Astrocyte (in vitro differentiated cells and primary cell): ENCODE measurements around the gene SLC1A1.

Source experiments
- CTCF ChIP-seq: IDR thresholded peaks from 2 replicates; pipeline ENCODE4 v1.5.1; 2011; ENCODE audit warnings: low read depth, mild to moderate bottlenecking, inconsistent platforms, low read length, moderate library complexity; ENCODE audit not compliant: insufficient read depth
- EZH2 ChIP-seq: IDR thresholded peaks from 2 replicates; pipeline ENCODE4 v1.6.1; 2012; ENCODE audit warnings: mild to moderate bottlenecking, low read length, inconsistent platforms; ENCODE audit not compliant: insufficient read depth

GRCh38 chr9:4475301-4475700, 15.0 kb upstream of the SLC1A1 start:
- TF ChIP-seq EZH2, result no peak
- TF ChIP-seq CTCF, result no peak
